Stimulated activated CD4-positive, alpha-beta T cell treated with anti-CD3 and anti-CD28 coated beads, Interleukin-12 subunit alpha, Interleukin-12 subunit beta, amount 100 ng/mL, for 4 hours (primary cell): ENCODE data around the gene FGFR1OP2.
A peak's percentile ranks its signal among the peaks of the same experiment; 100 is the strongest.
"Not testable (repeated sequence)": the region's sequence is repeated elsewhere in the genome, so short reads cannot be mapped to it uniquely, and the experiment has no call there.

ENCODE experiments used
- DNase-seq: peaks from one replicate; pipeline ENCODE4 v3.0.0-alpha.2; 2020

FGFR1OP2 gene

DNA sequence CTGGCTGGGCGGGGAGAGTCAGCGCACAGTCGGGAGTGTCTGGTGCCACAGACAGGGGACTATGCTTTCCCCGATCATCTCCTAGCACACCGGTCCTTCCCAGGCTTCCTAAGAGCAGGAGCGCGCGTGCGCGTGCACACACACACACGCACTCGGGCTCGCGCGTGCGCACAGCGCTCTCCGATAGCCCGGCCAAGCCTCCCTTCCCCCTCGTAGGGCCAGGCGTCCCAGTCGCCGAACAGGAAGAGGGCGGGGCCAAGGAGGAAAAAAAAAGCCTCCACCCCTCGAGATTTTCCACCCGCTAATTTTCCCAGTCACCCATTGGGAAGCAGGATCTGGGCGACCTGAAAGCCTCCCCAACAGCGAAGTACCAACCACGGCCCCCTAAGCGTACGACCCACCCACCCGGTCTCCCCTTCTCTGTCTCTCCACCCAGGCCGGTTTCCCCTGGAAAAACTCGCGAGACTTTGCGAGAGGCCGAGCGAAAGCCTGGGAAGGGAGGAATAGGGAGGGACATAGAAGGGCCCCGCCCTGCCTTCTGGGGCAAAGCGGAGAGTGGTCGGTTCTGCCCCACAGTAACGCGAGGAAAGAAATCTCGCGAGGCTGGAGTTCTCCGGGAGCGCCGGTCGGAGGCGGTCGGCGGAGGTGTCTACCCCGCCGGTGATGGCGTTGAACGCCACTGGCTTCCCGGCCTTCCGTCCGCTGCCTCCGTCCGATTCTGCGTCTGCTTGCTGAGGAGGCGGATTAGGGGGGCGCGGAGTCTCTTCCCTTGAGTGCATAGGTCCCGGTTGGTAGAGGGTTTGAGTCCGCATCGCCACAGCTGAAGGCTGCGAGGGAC, at the start of gene FGFR1OP2, which contains the start of gene INTS13:
Gene FGFR1OP2, plus strand, starts transcription at position 608 of the 838 bp plus-strand sequence. CDS start 15,689 bp downstream, outside the sequence.
Gene INTS13, minus strand, starts transcription at position 119 of the 838 bp plus-strand sequence. CDS start 1,178 bp downstream, outside the sequence.
- peak; percentile 96 for DNase-seq

DNA sequence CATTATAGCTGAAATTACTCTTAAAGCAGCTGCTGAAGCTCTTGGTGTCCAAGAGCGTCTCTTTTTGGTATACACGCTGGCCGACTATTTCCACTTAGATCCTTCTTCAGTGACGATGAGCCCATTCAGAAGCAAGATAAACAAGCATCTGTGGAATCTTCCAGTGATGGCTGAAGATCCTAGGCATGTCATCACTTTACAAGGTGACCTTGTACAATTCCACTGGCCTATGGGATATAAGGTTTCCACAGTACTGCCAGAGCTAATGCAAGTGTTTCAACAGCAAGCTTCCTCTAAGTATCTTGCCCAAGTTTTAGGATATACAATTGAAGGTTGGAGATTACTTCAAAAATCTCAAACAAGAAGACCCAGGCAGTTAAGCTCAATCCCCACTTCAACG, 47.5 kb upstream of the FGFR1OP2 start:
- no peak for DNase-seq

DNA sequence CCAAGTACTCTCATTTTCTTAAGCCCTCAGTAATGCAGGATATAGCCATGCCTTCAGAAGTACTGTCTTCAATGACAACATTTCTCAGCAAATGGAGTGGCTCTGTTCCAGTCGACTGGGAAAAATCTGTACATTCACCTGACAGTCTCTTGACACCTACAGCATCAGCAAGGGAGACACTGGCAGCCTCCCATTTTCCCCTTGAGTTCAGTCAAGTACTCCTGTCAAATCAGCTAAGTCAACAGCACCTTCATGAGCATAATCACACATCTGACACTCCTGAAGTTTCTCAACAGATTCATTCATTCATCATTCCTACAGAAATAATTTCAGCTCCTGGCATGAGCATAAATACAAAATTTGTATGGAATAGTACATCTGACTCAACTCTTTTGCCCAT, 46.6 kb upstream of the FGFR1OP2 start:
- DNase-seq, result no peak

DNA sequence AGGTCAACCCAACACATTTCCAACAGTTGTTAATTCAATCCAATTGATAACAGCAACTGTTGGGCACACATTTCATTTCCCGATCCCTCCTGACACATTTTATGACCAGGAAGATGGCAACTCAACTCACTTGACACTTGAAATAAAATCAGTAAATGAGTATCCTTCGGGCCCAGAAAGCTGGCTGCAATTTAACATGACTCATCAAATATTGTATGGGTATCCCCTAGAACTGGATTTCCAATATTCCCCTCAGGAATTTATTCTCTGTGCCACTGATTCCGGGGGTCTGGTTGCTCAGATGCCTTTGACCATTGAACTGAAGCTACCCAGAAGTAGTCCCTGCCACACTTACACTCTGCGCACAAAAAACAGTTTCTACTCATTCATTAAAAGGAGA, 42.6 kb upstream of the FGFR1OP2 start:
- no peak for DNase-seq

DNA sequence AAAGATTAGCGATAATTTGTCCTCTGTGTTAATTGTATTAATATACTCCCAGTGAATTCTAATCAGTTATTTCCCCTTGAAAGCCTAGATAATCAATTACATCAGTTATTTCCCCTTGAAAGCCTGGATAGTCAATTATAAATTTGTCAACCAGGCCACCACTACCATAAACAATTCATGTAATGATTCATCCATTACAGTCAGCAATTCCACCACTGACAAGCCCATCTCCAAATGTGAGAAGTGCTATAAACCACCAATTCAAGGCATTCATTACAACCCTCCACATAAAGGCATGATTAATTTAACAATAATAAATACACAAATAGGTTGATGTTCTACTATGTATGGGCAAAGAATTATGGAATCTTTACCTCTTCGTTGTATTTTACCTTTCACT, 41.4 kb upstream of the FGFR1OP2 start:
- no peak for DNase-seq

DNA sequence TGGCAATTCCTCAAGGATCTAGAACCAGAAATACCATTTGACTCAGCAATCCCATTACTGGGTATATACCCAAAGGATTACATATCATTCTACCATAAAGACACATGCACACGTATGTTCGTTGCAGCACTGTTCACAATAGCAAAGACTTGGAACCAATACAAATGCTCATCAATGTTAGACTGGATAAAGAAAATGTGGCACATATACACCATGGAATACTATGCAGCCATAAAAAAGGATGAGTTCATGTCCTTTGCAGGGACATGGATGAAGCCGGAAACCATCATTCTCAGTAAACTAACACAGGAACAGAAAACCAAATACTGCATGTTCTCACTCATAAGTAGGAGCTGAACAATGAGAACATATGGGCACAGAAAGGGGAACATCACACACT, 34.9 kb upstream of the FGFR1OP2 start:
- not testable (repeated sequence) for DNase-seq

DNA sequence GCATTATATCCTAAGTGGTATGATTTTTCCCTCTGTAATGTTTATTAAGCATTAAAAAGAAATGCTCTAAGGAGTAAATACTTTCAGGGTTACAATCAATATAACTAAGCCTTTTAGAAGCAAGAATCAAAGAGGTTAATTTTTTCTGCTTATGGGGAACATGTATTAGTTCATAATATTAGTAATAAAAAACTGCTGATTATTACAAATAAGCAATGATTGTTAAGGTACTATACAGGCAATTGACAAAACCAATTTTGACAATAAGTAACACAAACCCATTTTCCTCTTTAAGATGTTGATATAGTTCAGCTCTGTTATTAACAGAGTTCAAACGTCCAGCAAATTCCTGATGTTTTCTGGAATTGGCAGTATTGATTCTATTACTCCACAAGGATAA, 32.2 kb upstream of the FGFR1OP2 start:
- no peak for DNase-seq

DNA sequence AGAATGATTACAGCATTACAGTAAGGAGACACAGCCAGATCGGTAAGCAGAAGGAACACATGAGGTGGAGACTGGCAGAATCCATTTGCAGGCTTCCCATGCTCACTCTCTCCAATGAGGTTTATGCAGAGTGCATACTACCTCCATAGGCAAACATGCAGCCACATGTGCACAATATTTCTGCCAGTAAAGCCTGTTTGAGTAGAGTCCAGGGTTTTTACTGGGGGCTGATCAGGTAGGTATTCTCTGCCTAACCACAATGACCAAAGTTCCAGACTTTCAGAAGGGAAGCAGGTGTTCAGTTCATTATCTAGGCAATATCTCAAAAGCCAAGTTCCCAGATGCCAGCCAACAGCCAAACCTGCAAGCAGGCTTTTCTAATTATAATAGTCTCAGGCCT, 31.6 kb upstream of the FGFR1OP2 start:
- DNase-seq, result no peak

DNA sequence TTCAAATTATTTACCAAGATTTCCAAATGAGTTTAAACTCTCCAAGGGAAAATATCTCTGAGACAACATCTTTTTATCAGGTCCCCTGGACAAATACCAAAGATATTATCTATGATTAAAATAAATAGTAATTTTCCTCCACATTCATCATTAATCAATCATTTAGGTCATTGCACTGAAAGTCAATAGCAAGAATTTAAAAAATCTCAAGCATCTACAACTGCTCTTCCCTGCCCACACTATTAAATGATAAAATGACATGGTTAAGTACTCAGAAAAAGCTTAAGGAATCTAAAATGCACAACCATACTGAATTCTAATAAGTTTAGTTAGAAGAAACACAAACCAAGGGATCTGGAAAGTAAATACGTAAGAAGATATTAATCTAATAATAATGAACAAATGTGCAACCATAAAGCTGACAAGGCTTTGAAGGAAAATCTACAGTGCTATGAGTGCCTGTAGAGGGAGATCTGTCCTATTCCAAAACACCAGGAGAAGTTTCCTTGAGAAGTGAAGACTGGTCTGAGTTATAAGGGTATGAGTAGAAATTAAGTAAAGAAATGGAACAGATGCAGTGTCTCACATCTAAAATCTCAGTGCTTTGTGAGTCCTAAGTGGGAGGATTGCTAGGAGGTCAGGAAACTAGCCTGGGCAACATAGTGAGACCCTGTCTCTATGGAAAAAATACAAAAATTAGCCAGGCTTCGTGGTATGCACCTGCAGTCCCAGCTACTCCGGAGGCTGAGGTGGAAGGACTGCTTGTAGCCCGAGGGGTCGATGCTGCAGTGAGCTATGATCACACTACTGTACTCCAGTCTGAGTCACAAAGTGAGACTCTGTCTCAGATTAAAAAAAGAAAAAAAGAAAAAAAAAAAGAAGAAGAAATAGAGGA, 19.7 kb upstream of the FGFR1OP2 start:
- no peak for DNase-seq

DNA sequence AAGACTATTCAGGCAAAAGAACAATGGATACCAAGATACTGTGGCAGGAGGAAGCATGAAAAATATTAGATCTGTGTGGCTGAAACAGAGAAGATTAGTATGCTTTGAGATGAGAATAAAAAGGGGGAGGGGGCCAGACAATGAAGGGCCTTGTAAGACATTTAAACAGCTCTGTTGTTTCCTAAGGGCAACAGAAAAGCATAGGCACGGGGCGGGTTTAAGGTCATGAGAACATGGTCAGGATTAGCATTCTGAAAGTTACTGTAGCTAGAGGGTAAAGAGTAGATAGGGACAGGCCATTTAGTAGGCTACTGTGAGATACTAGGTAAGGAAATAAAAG, 19.1 kb upstream of the FGFR1OP2 start:
- no peak for DNase-seq

DNA sequence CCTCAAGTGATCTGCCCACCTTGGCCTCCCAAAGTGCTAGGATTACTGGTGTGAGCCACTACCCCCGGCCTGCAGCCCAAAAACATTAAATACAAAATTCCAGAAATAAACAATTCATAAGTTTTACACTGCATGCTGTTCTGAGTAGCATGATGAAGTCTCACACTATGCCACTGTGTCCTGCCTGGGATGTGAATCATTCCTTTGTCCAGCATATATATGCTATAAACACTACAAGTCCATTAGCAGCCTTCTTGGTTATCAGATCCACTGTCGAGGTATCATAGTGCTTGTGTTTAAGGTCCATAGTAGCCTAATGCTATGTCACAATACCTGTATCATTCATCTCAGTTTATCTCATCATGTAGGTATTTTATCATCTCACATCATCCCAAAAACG, 16.4 kb upstream of the FGFR1OP2 start:
- no peak for DNase-seq

DNA sequence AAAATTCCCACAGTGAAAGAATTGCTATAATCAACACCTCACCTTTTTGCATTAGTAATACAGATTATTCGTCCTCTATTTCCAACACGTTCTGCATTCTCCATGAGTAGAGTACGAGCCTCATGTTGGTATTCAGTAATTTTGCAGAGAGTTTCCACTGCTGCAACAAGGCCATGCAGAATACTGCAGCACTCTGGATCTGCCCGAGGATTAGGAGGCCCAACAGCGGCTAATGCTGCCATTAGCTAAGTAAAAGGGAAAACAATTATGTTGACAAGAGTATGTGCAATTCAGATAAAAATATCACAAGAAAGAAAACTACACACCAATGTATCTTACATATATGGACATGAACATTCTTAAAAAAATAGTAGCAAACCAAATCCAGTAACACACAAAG, 9.6 kb upstream of the FGFR1OP2 start:
- no peak for DNase-seq

DNA sequence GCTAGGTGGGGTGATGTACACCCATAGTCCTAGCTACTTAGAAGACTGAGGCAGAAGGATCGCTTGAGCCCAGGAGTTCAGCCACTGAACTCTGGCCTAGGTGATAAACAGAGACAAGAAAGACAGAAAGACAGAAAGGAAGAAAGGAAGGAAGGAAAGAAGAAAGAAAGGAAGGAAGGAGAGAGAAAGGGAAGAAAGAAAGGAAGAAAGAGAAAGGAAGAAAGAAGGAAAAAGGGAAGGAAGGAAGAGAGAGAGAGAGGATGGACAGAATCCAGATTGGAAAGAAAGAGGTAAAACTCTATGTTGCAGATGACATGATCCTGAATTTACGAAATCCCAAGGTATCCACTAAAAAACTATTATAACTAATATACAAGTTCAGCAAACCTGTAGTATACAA, 8.7 kb upstream of the FGFR1OP2 start:
- DNase-seq, result no peak

DNA sequence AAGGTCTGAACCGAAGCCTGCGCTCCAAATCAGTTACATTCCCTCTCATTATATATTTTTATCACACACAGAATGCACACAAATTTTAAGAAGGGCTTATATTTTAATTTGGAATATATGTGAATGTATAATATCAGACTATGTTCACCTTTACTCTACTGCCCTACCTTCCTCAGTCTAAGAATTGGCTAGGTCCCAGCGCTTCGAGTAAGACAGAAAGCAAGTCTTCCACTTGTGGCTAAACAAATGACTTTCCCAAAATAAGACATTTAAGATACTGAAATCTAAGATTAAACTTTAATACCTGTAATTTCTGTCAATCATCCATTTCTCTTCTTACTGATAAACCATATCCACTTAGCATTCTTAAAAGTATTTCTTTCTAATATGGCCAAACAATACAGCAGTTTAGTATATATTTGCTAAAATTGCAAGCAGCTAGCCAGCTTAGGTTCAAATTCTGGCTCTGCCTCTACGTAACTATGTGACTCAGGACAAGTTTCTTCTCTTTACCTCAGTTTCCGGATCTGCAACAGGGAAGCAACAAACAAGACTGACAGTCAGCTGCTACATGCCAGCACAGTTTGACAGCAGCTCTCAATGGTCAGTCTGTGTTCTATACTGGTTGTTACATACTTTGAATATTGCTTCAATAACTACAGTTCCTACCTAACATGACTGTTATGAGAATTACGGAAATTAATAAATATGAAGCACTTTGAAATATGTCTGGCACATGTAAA, 2.5 kb upstream of the FGFR1OP2 start:
- DNase-seq, result no peak

DNA sequence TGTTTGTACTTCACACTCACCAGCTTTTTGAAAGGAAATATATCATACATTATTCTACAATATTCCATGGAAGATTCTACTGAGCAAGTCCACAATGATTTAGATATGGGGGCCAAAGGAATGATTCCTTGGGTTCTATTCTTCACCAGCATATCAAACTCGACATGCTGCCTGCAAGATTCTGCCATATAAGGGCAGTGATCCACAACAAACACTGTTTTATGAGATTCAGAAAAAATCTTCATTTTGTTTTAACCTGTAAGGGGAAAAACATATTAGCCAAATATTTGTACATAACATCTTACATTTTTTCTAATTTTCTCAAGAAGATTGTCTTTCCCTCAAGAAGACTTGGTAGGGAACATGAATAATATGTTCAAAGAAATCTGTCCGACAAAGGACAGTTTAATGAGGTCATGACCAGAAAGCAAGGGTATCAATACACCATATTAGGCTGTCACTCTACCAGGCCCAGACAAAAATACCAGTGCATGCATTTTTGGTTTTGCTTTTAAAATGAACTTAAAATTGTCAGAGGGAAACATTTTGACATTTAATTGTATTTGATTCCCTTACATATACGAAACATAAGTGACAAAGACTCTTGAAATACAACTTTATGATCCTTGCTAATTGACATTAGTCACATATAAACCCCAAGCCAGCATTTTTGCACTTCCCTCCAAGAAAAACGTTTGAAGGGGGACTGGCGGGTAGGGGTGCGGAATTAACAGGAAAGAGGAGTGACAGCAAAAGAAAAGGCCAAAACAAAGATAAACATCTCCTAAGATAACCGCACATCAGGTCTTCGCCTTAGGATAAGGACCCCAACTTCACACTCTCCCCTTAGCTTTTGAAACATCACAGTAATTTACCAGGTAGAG, 1.5 kb upstream of the FGFR1OP2 start:
- no peak for DNase-seq

DNA sequence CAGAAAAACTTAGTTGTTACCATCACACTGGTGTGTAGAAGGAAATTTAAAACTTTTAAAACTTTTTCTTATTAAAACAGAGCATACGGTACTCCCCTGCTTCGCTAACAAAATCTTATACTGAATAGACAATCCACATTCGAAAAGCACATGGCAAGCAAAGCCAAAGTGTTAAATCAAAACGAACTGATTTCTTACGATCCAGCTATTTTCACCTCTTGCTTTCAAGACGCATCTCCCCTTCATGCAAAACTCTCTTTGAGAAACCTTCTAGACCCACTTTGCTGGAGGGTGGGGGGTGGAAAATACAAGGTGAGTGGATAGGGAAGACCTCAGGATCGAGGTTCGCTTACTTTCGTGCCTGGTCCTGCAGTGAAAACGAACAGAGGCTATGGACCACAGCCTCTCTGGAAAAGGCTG, 817 bp upstream of the FGFR1OP2 start:
- DNase-seq, result no peak

DNA sequence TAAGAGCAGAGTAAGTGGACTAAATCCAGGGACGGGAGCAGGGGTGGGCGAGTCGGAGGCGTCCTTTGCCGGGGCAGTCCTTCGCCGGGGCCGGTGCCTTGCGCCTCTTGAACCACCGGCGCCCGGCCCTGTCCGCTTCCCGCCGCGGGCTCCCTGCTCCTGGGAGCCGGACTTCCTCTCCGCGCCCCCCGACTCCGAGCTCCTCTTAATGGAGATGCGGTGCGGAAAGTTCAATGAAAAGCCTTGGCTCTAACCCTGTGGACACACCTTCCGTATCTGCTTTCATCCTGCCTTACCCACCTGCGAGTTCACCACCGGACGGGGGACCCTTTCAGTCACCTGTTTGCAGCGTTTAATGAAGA, 412 bp downstream of the FGFR1OP2 start:
- no peak for DNase-seq

DNA sequence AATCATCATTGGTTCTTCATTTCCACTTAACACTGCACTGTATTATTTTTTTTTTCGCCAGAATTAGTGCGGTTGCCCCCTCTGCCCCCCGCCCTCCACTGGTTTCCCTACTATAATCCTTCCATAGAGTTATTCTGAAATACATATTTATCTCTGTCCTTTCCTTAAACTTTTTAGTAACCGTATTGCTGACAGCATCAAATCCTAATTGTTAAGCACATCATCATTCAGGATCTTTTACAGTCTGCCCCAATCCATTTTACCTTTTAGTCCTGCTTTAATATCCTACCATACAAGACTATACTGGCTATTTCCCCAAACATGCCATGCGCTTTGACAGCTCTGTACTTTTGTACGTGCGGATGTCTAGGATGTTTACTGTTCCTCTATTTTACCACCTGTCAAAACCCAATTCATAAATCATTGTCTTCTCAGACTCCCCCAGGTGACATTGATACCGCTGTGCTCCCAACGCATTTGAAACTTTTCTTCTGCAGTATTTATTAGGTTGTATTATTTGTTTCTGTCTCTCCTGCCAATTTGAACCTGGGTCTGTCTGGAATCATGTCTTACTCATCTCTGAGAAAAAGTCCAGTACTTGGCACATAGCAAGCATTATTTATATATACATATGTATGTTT, 1.0 kb downstream of the FGFR1OP2 start:
- DNase-seq, result no peak

DNA sequence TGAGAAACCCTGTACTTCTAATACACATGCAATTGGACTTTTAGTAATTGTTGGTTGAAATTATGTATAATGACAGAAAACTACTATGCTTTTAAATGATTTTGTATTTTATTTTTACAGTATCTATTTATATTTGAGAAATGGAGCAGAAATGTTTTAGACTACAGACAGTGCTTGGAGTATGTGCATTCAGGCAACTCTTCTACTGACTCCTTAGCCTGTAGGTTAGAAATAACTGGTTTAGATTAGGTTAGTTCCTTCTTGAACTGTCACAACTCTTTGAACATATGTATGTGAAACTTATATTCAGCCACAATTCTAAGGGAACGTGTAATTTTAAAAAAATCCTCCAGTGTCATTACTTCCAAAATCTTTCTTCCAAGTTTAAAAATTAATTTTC, 1.7 kb downstream of the FGFR1OP2 start:
- DNase-seq, result no peak

DNA sequence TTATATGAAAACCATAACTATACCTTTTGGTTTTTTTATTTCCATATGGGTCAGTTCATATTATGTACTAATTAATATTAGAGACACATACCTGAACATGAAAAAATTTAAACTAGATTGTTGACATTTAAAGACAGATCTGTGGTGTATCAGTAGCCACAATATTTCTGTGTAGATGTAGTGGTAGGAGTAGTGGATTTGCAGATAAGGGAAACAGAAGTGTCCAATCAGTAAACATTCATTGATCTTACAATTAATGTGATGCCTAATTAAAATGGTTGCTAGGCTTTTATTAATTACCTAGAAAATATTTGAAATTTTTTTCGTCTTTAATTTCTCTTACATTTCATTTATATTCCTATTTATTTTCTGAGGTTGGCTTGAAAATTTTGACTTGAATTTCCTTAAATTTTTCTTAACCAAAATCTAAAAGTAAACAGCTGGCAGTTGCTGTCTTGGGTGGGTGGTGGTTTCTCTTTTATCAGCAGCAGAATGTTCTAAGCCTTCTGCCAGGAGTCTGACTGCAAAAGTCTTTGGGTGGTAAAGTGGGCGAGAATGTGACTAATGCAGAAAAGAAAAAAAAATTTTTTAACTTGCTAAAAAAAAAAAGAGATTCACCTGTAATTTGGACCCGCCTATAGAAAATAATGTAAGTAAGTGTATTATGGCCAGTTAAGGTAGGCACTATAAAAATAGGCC, 2.4 kb downstream of the FGFR1OP2 start:
- no peak for DNase-seq

DNA sequence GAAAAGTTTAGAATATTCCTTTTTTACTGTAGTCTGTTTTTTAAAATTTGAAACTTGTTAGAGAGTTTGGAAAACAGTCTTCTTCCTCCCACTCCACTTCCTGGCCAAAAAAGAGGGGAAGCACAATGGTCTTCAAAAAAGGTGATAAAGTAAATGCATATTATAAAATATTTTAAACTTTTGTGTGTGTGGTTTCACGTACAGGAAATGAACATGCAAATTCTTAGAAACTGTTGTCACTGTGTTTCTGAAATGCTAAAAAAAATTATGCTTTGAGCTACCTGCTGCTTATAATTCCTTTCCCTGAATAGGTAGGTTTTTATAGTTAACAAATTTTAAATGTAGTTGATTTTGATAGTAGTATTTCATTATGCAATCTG, 2.9 kb downstream of the FGFR1OP2 start:
- DNase-seq, result no peak
